HG03378 (cell line): ENCODE data around the gene NTNG1.

Source experiments
- ATAC-seq: cut with Tn5 transposase; IDR thresholded peaks from one replicate; pipeline ENCODE4 v1.9.1; 2021; ENCODE audit warnings: mild to moderate bottlenecking, moderate library complexity; ENCODE audit not compliant: unreplicated experiment

Gene NTNG1

DNA sequence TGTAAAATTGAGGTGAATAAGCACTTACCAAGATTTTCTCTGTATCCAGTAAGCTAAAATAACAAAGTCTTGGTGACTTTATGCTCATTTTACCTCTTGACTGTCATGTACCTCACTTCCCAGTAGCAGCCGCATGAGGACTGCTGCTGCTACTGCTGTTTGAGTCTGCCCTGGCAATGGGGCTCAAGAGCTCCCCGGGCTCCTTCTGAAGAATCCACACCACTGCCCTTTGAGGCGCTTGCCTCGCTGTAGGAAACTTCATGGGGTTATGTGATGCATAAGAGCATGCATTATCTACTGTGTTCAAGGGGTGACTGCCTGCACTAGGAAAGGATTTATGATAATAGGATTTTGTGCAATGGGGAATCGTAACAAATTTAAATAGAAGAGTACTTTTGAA lies 113.5 kb downstream of the NTNG1 start:
- ATAC-seq, result no peak

DNA sequence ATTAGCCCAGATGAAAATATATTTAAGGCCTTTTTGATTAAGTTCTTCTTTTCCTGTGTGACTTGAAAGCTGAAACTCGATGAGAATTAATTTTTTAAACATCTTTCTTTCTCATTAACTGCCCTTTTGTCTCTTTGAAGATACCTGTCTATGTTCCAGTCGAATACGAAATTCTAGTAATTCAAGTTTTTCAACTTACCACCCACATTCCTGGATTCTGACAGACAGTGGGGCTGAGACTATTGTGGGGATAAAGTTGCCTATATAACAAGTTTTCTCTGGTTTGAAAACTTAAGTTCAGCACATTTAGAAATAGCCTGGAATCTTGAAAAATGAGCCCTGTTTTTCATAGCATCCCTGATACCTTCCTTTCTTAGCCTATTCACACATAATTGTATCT lies 114.6 kb downstream of the NTNG1 start:
- ATAC-seq, result no peak

DNA sequence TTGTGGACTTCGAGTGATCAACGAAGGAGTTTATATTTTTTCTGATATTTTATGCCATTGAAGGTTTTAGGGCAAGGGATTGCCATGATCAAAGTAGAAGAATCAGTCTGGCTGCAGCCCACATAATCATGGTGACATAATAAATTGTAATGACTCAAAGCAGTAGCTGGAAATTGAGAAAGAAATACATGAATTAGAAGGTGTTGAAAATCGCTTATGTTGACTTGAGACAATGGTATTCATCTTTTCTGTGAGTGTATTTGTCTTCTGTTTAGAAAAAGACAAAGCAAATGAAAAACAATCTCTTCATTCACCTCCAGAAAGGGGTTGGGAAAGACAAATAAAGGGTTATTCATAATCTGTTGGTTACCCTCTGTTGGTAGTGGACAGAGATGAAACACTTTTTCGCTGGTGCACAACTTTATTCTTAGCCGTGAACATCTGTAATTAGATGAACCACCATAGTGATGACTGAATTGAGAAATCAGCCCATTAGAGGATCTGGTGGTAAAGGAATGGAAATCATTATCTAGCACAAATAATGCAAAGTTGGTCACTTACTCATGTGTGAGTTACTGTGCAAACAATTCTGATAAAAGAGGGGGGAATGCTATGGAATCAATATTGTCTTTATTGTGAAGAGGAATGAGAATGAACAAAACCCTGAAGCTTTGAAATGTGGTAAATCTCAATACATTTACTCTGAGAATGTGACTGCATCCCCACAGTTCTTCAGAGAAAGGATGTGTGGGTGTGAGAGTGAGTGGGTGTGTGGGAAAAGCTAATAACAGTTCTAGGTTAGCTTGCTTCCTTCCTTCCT lies 121.8 kb downstream of the NTNG1 start:
- ATAC-seq, result no peak

DNA sequence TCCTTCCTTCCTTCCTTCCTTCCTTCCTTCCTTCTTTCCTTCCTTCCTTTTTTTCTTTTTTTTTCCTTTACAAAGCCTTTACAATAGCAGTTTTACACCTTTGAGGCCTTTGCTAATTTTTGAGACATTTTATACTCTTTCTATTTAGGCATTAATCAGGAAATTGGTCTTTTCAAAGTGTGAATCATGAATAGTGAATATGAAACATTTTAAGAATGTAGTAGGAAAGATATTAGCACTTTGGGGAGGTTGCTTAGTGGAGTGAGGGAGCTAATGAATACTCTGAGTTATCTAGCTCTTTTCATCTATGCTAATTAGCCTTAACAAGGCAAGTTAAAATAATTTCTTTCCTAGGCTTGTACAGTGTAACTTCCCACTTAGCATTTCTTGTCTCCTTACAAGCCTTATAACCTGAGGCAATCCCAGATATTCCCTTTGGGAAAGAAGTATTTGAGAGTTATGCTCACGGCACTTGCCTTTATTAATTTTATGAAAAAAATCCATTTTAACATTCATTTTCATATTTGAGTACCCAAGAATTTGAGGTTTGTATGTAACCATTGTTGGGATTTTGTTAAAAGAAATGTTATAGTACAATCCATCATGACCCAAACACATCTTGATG lies 122.6 kb downstream of the NTNG1 start:
- no peak for ATAC-seq

DNA sequence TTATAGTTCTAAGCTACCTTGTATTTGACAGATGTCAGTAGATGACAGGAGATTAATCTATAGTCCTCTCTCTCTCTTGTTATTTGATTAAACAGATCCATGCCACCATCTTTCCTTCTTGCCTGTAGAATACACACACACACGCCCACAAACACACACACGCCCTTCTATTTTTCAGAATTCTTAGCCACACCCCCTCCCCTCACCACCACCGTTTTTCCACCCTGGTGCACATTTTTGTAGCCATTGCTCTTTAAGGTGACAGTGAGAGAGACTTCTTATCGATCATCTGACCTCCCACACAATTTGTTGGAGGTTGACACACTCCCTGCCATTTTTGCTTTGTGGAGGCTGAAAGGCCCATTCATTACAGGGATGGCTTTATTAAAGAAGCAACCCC lies 123.2 kb downstream of the NTNG1 start:
- no peak for ATAC-seq

DNA sequence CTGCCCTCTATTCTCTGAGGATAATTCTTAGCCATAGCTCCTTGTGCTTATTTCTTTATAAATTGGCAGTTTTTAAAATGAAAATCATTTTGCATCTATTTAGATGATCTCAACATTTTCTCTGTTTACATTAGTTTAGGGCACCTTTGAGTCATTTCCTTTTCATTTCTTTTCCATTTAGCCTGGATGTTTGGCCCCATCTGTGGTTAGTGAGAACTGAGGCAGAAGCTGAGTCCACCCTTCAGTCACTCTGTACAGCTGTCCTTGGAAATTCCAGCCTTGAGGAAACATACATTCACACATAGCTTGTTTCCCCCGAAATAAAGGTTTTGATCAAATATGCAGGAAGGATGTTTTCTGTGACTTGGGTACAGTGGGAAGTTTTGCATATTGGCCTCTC lies 123.7 kb downstream of the NTNG1 start:
- ATAC-seq, result no peak

DNA sequence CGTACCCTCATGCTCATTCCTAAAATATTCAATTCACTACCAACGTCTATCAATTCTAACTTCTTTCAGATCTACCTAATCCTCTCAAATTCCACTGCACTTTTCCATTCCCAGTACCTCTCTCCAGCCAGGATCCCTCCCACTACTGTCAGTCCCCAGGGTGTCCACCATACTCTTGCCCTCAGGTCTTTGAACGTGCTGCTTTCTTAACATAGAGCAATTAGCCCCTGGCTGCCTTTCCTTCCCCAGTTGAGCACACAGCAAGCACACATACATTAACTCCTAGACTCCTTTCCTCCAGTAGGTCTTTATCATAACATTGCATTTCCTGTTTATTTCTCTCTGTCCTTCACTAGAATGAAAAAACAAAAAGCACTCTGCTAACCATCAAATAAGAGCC lies 126.7 kb downstream of the NTNG1 start:
- ATAC-seq, result no peak

DNA sequence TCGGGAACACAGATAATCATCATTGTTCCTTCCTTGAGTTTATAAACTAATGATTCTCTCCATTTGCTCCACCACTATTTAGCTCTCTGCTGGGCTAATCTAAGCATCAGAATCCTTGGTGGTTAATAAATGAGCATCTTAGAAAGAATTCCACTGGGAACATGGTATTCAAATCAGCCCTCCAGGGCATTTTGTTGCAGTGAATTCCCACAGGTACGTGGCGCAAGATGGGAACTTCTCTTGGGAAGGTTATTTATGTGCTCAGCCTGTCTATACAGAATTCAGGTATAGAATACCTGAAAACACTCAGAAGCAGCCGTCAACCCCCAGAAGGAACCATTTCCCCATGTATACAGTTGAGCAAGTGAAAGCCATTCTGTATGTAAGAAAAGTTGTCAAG lies 131.5 kb downstream of the NTNG1 start:
- ATAC-seq, result no peak

DNA sequence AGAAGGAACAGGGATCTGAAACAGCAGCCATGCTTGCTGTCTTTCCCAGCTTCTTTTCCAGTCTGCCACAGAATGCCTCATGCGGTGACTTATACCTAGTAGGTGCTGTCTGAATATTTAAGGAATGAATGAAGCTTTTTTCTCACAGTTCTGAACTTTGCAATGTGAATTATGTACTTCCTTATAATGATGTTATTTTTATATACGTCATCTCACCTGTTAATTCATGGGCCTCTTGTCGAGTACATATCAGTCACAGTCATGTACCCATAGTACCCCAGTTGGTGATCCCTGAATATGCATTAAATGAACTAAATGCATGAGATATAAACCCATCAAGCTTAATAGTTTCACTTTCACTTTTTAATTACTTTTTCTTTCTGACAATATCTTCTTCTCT lies 132.7 kb downstream of the NTNG1 start:
- ATAC-seq, result no peak

DNA sequence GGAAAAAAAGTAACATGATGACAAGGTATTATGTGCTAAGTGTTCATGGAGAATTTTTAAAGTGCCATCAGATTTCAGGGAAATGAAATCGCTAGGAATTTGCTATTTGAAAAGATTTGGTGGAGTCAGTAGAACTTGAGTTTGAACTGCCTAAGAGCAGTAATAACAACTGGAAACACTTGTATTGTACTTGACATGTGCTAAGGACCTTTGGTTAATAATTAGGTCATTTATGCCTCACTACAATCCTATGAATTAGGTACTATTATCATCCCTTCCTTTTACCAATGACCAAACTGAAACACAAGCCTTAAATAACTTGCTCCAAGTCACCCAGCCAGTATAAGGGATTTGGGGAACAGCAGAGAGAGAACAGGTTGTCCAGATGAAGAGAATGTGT lies 133.4 kb downstream of the NTNG1 start:
- ATAC-seq, result no peak

DNA sequence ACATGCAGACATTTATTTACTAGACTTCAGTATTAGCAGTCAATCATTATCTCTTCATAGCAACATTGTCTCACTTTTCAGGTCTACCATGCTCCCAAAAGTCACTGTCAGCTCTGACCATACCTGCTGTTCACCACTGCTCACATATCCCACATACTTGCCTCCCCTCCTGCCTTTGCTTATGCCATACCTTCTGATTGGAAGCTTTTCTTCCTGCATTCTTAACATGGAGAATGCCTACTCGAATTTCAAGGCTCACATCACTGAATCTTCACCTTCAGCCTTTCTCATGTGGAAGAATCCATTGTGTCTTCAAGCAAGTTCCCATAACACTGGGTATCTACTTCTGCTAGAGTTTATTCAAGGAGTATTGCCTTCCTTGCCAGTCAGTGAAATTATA lies 135.4 kb downstream of the NTNG1 start:
- no peak for ATAC-seq

DNA sequence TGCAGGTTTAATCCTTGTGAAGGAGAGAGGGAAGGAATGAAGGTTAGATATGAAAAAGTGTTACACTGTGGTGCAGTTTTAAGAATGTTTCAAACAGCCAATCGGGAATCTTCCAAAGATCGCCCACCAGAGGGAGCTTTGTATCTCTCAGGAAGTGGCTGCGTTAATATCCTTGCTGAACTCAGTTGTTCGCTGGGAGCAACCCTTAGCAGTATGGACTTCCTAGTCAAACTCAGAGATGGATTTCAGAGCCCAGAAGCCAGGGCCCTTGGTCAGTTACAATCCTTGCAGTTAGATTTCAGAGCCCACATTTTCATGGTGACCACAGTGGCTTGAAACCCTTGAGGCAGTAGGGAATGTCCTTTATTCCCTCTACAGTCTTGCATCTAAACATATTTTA lies 136.2 kb downstream of the NTNG1 start:
- ATAC-seq, result no peak

DNA sequence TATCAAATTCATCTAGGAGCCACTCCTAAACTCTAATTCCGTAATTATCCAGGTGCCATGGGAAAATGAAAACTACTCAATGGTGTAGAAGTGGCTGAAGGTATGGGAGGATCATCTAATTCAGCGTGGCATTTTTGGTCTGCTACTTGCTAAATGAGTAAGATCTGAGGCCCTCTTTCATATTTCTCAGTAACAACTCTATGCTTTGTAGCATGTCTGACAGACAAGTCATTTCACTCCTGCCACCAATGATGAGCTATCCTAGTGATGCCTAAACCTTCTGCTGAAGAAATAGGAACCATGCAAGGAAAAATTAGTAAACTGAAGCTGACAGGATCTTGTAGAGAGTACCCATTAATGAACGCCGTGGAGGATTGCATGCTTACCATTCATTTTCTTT lies 145.3 kb downstream of the NTNG1 start:
- ATAC-seq, result no peak

DNA sequence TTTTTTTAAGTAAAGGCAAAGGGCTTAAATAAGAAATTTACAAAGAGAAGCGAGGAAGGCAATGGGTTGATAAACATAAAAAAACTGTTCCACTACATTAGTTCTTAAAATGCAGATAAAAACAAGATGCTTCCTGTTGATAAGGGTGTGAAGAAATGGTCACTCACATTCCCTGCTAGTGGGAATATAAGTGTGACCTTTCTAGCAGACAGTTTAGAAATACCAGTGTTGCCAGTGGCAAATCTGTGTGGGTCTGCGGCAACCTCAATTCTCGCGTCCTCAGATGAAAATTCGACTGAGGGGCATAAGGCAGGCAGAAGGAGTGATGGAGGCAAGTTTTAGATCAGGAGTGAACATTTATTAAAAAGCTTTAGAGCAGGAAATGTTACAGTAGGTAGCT lies 151.1 kb downstream of the NTNG1 start:
- no peak for ATAC-seq

DNA sequence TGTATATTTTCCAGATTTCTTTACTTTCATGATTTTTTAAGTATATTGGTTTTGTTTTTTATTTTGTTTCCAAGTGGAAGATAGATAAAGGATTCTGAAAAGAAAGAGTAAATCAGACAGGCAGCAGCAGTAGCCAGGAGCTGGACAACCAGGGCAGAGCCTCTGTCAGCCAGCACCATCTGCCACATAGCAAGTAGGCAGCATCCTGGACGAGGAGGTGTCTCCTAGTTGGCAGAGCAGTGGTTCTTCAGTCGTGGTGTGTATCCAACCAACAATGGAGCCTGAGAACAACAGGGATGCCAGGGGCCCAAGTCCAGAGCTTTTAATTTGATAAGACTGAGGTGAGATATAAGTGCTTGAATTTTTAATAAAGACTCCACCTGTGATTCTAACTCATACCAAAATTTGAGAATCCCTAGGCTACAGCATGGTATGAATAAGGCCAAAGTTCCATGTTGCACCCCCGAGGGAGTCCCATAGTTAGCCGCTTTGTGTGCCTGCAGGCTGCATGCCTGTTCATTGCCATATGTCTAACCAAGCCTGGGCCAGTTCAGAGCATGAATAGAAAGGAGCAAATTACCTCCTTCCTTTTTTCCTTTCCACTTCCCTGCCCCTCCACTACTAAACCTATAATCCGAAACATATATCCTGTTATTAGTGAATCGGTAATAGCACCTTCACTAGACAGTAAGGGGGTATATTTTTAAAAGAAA lies 153.2 kb downstream of the NTNG1 start:
- ATAC-seq, result no peak

DNA sequence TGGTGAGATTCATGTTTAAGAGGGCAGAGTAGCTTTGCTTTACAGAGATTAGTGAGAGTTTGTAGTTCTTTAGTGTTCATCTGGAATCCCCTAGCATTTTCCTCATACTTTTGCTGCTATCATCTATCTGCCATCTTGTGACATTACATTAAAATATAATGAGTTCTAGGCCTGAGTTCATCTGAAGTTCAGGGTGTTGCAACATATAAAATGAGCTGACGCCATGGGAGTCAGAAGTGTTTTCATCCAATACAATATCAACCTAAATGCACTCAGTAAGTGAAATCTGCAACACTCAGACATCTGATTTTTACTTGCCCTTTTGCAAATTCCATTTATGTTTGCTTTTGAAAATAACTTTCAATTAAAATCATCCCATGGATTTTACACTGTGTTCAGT lies 153.8 kb downstream of the NTNG1 start:
- no peak for ATAC-seq

DNA sequence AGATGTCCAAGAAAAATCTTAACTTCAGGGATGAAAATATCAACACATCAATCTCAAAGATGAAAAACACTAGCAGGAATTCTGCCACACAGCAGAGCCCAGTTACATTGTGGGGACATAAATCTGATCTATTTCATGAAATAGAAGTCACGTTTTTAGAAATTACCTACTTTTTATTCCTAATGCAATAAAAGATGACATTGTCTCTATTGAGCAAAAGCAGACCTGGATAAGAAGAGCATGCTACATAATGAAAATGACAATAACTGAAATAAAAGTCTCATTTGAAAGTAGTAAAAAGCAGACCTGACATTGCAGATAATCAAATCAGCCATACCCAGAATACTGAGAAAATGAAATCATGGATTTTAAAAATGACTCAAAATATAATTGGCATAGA lies 156.8 kb downstream of the NTNG1 start:
- ATAC-seq, result no peak

DNA sequence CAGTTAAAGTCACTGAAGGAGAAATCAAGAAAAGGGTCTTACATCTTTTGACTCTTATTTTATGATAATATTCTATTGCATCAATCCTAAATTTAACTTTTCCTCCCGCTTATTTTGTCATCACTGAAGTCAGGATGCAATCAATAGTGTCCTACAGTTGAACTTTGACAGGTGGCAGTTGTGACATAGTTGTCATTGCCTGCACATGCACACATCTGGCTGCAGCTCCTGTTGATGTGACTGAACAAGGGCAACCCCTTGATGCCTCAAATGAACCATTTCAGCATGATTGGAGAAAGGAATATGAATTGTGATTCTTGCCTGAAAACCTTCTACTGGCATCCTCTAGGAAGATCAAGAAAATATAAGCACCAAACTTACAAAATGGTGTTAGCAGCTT lies 157.7 kb downstream of the NTNG1 start:
- no peak for ATAC-seq

DNA sequence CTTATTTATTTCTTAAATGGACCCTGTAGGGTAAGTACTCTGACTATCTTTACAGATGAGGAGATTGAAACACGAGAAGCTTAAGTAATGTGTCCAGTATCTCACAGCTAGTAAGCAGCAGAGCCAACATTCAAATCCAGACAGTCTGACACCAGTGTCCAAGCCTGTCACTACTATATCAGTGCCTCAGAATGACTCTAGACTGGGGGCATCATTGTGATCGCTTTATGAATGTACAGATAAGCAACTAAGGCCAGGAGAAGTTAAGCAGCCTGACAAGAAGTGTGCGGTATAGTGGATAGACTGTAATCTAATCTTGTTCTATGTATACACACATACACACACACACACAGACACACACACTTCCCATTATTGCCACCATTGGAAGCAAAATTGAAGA lies 158.7 kb downstream of the NTNG1 start:
- no peak for ATAC-seq

DNA sequence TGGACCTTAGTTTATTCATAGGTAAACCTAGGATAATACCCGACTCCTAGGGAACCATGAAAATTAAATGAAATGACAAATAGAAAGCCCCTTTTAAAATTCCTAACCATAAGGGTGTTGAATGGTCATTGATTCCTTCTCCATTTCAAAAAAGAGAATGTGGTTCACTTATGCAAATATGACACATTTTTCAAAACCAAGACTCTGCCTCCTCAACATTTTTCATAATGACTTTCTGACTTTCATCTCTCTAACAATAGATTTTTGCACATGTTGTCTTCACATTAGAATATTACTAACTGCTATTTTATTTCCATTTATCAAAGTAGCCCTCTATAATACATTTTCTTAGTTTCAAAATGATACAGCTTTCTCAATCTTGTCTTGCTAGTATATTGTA lies 169.1 kb downstream of the NTNG1 start:
- no peak for ATAC-seq

DNA sequence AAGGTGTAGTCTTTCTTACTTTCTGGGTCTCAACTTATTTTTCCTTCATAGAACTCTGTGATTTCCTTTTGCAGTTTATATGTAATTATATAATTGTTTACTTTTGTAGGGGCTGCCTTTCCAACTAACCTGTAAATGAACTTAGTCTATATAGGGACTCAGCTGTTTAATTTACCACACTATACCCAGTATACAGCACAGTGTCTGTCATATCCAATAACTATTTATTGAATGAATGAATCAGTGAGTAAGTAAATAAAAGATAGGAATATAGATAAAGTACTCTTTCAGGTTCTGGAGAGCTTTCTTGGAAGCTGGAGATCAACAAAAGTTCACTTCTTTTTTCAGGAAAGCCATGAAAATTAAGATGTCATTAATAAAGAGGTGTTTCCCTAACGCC lies 174.8 kb downstream of the NTNG1 start:
- ATAC-seq, result no peak

DNA sequence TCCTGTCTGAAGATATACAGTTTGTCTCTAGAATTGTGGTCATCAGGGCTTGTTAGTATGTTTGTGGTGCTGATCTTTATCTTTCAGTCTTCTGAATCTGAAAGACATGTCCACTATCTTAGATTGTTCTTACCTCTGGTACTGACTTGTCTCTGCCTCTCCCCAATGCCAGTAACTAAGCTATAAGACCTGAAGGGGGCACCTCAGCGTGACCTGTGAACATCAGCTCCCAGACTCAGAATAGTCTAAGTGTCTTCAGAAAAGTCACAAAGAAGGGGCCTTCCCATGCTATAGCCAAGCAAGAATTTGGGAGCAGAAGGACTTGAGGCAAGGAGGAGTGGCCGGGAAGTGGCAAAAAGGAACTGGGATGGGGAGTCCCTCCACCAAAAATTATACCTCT lies 178.1 kb downstream of the NTNG1 start:
- ATAC-seq, result no peak
